Astrocyte (in vitro differentiated cells and primary cell): ENCODE results near the gene THOC2.

Experiments used
- EZH2 ChIP-seq: IDR thresholded peaks from 2 replicates; pipeline ENCODE4 v1.6.1; 2012; ENCODE audit warnings: mild to moderate bottlenecking, low read length, inconsistent platforms; ENCODE audit not compliant: insufficient read depth
- TF ChIP-seq, protein P1 (sequence below): IDR thresholded peaks from 2 replicates; pipeline ENCODE4 v1.5.1; 2011; ENCODE audit warnings: low read depth, mild to moderate bottlenecking, inconsistent platforms, low read length, moderate library complexity; ENCODE audit not compliant: insufficient read depth

GRCh38 chrX:123696334-123696733, 36.5 kb downstream of the THOC2 start:
- TF ChIP-seq, protein P1, sequence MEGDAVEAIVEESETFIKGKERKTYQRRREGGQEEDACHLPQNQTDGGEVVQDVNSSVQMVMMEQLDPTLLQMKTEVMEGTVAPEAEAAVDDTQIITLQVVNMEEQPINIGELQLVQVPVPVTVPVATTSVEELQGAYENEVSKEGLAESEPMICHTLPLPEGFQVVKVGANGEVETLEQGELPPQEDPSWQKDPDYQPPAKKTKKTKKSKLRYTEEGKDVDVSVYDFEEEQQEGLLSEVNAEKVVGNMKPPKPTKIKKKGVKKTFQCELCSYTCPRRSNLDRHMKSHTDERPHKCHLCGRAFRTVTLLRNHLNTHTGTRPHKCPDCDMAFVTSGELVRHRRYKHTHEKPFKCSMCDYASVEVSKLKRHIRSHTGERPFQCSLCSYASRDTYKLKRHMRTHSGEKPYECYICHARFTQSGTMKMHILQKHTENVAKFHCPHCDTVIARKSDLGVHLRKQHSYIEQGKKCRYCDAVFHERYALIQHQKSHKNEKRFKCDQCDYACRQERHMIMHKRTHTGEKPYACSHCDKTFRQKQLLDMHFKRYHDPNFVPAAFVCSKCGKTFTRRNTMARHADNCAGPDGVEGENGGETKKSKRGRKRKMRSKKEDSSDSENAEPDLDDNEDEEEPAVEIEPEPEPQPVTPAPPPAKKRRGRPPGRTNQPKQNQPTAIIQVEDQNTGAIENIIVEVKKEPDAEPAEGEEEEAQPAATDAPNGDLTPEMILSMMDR = no peak
- no peak for TF ChIP-seq EZH2
